Lower leg skin (tissue), 3 donors: ENCODE measurements around the gene NOP53.

ENCODE experiments used
- POLR2A ChIP-seq, 2 donors: fragments of 450-650 bp; IDR thresholded peaks; one replicate each; pipeline ENCODE4 v1.6.1; 2016 to 2017; ENCODE audit warnings: antibody characterized with exemption in 2 of 2, mild to moderate bottlenecking in 1 of 2, moderate library complexity in 1 of 2
- TF ChIP-seq, protein P1 (sequence below), 3 donors: fragments of 450-650 bp; IDR thresholded peaks; one replicate each; pipeline ENCODE4 v1.5.1; 2016; ENCODE audit warnings: antibody characterized with exemption in 3 of 3, mild to moderate bottlenecking in 3 of 3, moderate library complexity in 2 of 3

DNA sequence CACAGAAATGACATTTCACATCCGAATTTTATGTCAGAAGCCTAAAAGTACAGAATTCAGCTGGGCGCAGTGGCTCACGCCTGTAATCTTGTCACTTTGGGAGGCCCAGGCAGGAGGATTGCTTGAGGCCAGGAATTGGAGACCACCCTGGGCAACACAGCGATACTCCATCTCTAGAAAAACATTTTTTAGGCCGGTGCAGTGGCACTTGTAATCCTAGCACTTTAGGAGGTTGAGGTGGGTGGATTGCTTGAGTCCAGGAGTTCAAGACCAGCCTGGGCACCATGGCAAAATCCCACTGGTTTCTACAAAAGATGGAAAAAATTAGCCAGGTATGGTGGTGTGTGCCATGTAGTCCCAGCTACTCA is 15.3 kb downstream of the NOP53 start:
- TF ChIP-seq, protein P1, sequence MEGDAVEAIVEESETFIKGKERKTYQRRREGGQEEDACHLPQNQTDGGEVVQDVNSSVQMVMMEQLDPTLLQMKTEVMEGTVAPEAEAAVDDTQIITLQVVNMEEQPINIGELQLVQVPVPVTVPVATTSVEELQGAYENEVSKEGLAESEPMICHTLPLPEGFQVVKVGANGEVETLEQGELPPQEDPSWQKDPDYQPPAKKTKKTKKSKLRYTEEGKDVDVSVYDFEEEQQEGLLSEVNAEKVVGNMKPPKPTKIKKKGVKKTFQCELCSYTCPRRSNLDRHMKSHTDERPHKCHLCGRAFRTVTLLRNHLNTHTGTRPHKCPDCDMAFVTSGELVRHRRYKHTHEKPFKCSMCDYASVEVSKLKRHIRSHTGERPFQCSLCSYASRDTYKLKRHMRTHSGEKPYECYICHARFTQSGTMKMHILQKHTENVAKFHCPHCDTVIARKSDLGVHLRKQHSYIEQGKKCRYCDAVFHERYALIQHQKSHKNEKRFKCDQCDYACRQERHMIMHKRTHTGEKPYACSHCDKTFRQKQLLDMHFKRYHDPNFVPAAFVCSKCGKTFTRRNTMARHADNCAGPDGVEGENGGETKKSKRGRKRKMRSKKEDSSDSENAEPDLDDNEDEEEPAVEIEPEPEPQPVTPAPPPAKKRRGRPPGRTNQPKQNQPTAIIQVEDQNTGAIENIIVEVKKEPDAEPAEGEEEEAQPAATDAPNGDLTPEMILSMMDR (IDR thresholded peaks at IDR 0.05) = no peak
- no peak for TF ChIP-seq POLR2A (IDR thresholded peaks at IDR 0.05)
